Measurements from ENCODE around the gene TREM2.

The TREM2 gene

GRCh38 chr6:41197234-41197633, 34.3 kb upstream of the TREM2 start:
- DNase-seq, result no peak
- Histone ChIP-seq H3K79me2 (ENCODE audit: control insufficient read depth, insufficient read depth, low read length, poor library complexity) (no peaks in the 10 kb centered on the region), H3K9me3 (ENCODE audit: insufficient read depth, low read depth, low read length) (peaks cover 2% of the 10 kb centered on the region), H3K36me3 (ENCODE audit: control insufficient read depth in 1 of 2, insufficient read depth in 2 of 2, low read length in 2 of 2) (no peaks in the 10 kb centered on the region), H3K27me3 (ENCODE audit: insufficient read depth, low read length) (no peaks in the 10 kb centered on the region), H2BK5ac (ENCODE audit: low read depth, low read length, poor library complexity) (no peak overlapping the region), H3K9ac (ENCODE audit: low read length) (no peak overlapping the region), H2BK120ac (ENCODE audit: insufficient read depth, low read length, poor library complexity) (no peak overlapping the region), H4K8ac (ENCODE audit: low read depth, low read length) (no peak overlapping the region), H2BK12ac (ENCODE audit: low read length) (no peak overlapping the region), H2AK5ac (ENCODE audit: low read length) (no peak overlapping the region), H3K79me1 (ENCODE audit: low read length) (no peaks in the 10 kb centered on the region), H3K14ac (ENCODE audit: low read length) (no peak overlapping the region), H3K27ac (ENCODE audit: low read depth, low read length) (no peak overlapping the region), H3K4me3 (ENCODE audit: low read depth, low read length) (no peak overlapping the region), H4K91ac (ENCODE audit: low read depth, low read length) (no peak overlapping the region), H3K4me2 (ENCODE audit: low read length) (no peak overlapping the region), H2AFZ (ENCODE audit: insufficient read depth, low read length, poor library complexity) (no peak overlapping the region), H3K4me1 (ENCODE audit: control insufficient read depth in 1 of 2, insufficient read depth in 2 of 2, low read length in 2 of 2) (peaks cover 0 to 4% of the 10 kb centered on the region in 2 experiments), H4K12ac (ENCODE audit: low read depth, low read length) (no peak overlapping the region), H3K18ac (ENCODE audit: low read length) (no peak overlapping the region), H3K23ac (ENCODE audit: low read length) (no peak overlapping the region), H3K4ac (ENCODE audit: low read depth, low read length) (no peak overlapping the region)
- WGBS (ENCODE audit: extremely low coverage, insufficient coverage, insufficient read length), result no CpG with 5 or more reads among the region's 3 CpGs

GRCh38 chr6:41194386-41194785, 31.5 kb upstream of the TREM2 start:
- H3K27ac ChIP-seq (ENCODE audit: low read depth, low read length), result no peak overlapping the region
- H2AK5ac ChIP-seq (ENCODE audit: low read length), result no peak overlapping the region
- no peaks in the 10 kb centered on the region for H3K4me1 ChIP-seq (ENCODE audit: control insufficient read depth in 1 of 2, insufficient read depth in 2 of 2, low read length in 2 of 2)
- H3K4me2 ChIP-seq (ENCODE audit: low read length), result no peak overlapping the region
- no peak overlapping the region for H3K23ac ChIP-seq (ENCODE audit: low read length)
- H2AFZ ChIP-seq (ENCODE audit: insufficient read depth, low read length, poor library complexity), result no peak overlapping the region
- no peak overlapping the region for H4K12ac ChIP-seq (ENCODE audit: low read depth, low read length)
- H4K8ac ChIP-seq (ENCODE audit: low read depth, low read length), result no peak overlapping the region
- no peak for DNase-seq
- no peak overlapping the region for H2BK120ac ChIP-seq (ENCODE audit: insufficient read depth, low read length, poor library complexity)
- no peak overlapping the region for H3K4me3 ChIP-seq (ENCODE audit: low read depth, low read length)
- no peaks in the 10 kb centered on the region for H3K79me1 ChIP-seq (ENCODE audit: low read length)
- H3K18ac ChIP-seq (ENCODE audit: low read length), result no peak overlapping the region
- WGBS (ENCODE audit: extremely low coverage, insufficient coverage, insufficient read length), result no CpG with 5 or more reads among the region's 3 CpGs
- no peaks in the 10 kb centered on the region for H3K36me3 ChIP-seq (ENCODE audit: control insufficient read depth in 1 of 2, insufficient read depth in 2 of 2, low read length in 2 of 2)
- H2BK12ac ChIP-seq (ENCODE audit: low read length), result no peak overlapping the region
- no peak overlapping the region for H2BK5ac ChIP-seq (ENCODE audit: low read depth, low read length, poor library complexity)
- H3K27me3 ChIP-seq (ENCODE audit: insufficient read depth, low read length), result no peaks in the 10 kb centered on the region
- H4K91ac ChIP-seq (ENCODE audit: low read depth, low read length), result no peak overlapping the region
- H3K9ac ChIP-seq (ENCODE audit: low read length), result no peak overlapping the region
- H3K4ac ChIP-seq (ENCODE audit: low read depth, low read length), result no peak overlapping the region
- H3K14ac ChIP-seq (ENCODE audit: low read length), result no peak overlapping the region
- peaks cover 1% of the 10 kb centered on the region for H3K9me3 ChIP-seq (ENCODE audit: insufficient read depth, low read depth, low read length)
- H3K79me2 ChIP-seq (ENCODE audit: control insufficient read depth, insufficient read depth, low read length, poor library complexity), result no peaks in the 10 kb centered on the region

GRCh38 chr6:41193884-41194283, 31.0 kb upstream of the TREM2 start:
- H3K36me3 ChIP-seq (ENCODE audit: control insufficient read depth in 1 of 2, insufficient read depth in 2 of 2, low read length in 2 of 2), result no peaks in the 10 kb centered on the region
- H3K79me2 ChIP-seq (ENCODE audit: control insufficient read depth, insufficient read depth, low read length, poor library complexity), result no peaks in the 10 kb centered on the region
- no peak overlapping the region for H2AK5ac ChIP-seq (ENCODE audit: low read length)
- no peak overlapping the region for H3K23ac ChIP-seq (ENCODE audit: low read length)
- no peak overlapping the region for H3K9ac ChIP-seq (ENCODE audit: low read length)
- H3K4me2 ChIP-seq (ENCODE audit: low read length), result no peak overlapping the region
- no peak overlapping the region for H2BK120ac ChIP-seq (ENCODE audit: insufficient read depth, low read length, poor library complexity)
- H3K18ac ChIP-seq (ENCODE audit: low read length), result no peak overlapping the region
- H2BK5ac ChIP-seq (ENCODE audit: low read depth, low read length, poor library complexity), result no peak overlapping the region
- no peak overlapping the region for H3K27ac ChIP-seq (ENCODE audit: low read depth, low read length)
- no peak overlapping the region for H4K8ac ChIP-seq (ENCODE audit: low read depth, low read length)
- no peaks in the 10 kb centered on the region for H3K4me1 ChIP-seq (ENCODE audit: control insufficient read depth in 1 of 2, insufficient read depth in 2 of 2, low read length in 2 of 2)
- H3K79me1 ChIP-seq (ENCODE audit: low read length), result no peaks in the 10 kb centered on the region
- peaks cover 1% of the 10 kb centered on the region for H3K9me3 ChIP-seq (ENCODE audit: insufficient read depth, low read depth, low read length)
- H4K91ac ChIP-seq (ENCODE audit: low read depth, low read length), result no peak overlapping the region
- no peak overlapping the region for H2AFZ ChIP-seq (ENCODE audit: insufficient read depth, low read length, poor library complexity)
- no peak for DNase-seq
- 100% methylated on average over 1 of the region's 5 CpGs for WGBS (ENCODE audit: extremely low coverage, insufficient coverage, insufficient read length)
- H3K4me3 ChIP-seq (ENCODE audit: low read depth, low read length), result no peak overlapping the region
- H3K14ac ChIP-seq (ENCODE audit: low read length), result no peak overlapping the region
- H2BK12ac ChIP-seq (ENCODE audit: low read length), result no peak overlapping the region
- H3K4ac ChIP-seq (ENCODE audit: low read depth, low read length), result no peak overlapping the region
- no peaks in the 10 kb centered on the region for H3K27me3 ChIP-seq (ENCODE audit: insufficient read depth, low read length)
- H4K12ac ChIP-seq (ENCODE audit: low read depth, low read length), result no peak overlapping the region

GRCh38 chr6:41193171-41193734, 30.3 kb upstream of the TREM2 start:
- no peak for DNase-seq
- no peaks in the 10 kb centered on the region for H3K79me2 ChIP-seq (ENCODE audit: control insufficient read depth, insufficient read depth, low read length, poor library complexity)
- no peak overlapping the region for H2BK120ac ChIP-seq (ENCODE audit: insufficient read depth, low read length, poor library complexity)
- no peak overlapping the region for H2AK5ac ChIP-seq (ENCODE audit: low read length)
- no peak overlapping the region for H2AFZ ChIP-seq (ENCODE audit: insufficient read depth, low read length, poor library complexity)
- WGBS (ENCODE audit: extremely low coverage, insufficient coverage, insufficient read length), result no CpG with 5 or more reads among the region's 5 CpGs
- no peak overlapping the region for H3K18ac ChIP-seq (ENCODE audit: low read length)
- H3K4me1 ChIP-seq (ENCODE audit: control insufficient read depth in 1 of 2, insufficient read depth in 2 of 2, low read length in 2 of 2), result no peaks in the 10 kb centered on the region
- H4K8ac ChIP-seq (ENCODE audit: low read depth, low read length), result no peak overlapping the region
- H3K27ac ChIP-seq (ENCODE audit: low read depth, low read length), result no peak overlapping the region
- peaks cover 1% of the 10 kb centered on the region for H3K9me3 ChIP-seq (ENCODE audit: insufficient read depth, low read depth, low read length)
- H3K14ac ChIP-seq (ENCODE audit: low read length), result no peak overlapping the region
- no peak overlapping the region for H3K9ac ChIP-seq (ENCODE audit: low read length)
- no peaks in the 10 kb centered on the region for H3K36me3 ChIP-seq (ENCODE audit: control insufficient read depth in 1 of 2, insufficient read depth in 2 of 2, low read length in 2 of 2)
- H2BK12ac ChIP-seq (ENCODE audit: low read length), result no peak overlapping the region
- no peak overlapping the region for H3K4me3 ChIP-seq (ENCODE audit: low read depth, low read length)
- H2BK5ac ChIP-seq (ENCODE audit: low read depth, low read length, poor library complexity), result no peak overlapping the region
- H3K27me3 ChIP-seq (ENCODE audit: insufficient read depth, low read length), result no peaks in the 10 kb centered on the region
- H4K91ac ChIP-seq (ENCODE audit: low read depth, low read length), result no peak overlapping the region
- H3K23ac ChIP-seq (ENCODE audit: low read length), result no peak overlapping the region
- no peaks in the 10 kb centered on the region for H3K79me1 ChIP-seq (ENCODE audit: low read length)
- H4K12ac ChIP-seq (ENCODE audit: low read depth, low read length), result no peak overlapping the region
- H3K4me2 ChIP-seq (ENCODE audit: low read length), result no peak overlapping the region
- H3K4ac ChIP-seq (ENCODE audit: low read depth, low read length), result no peak overlapping the region
